Panc1 (cell line): Measurements from ENCODE around the gene BCL2. TPM values are rescaled to one million over a fixed set of nuclear protein-coding genes. Genes with fewer than 3 reads are reported as not detected.

Experiments
- ATAC-seq: fragments of 200-7000 bp; cut with Tn5 transposase; 2 replicates; pipeline ENCODE4 v1.9.1; 2020; ENCODE audit warnings: mild to moderate bottlenecking, moderate library complexity
- BruUV-seq: library from RNA; stranded (reverse); fragments of 400-500 nt; replicated peaks from 2 replicates; lab custom pipeline; 2021; lab: Mats Ljungman, UMichigan
- CTCF ChIA-PET: fragments of 300-600 bp; sonication (Branson Sonifier 250); formaldehyde crosslinking; loops from one replicate; lab custom pipeline; 2022; ENCODE audit warnings: antibody characterized with exemption; lab: Charles Lee
- POLR2A ChIA-PET: fragments of 300-600 bp; sonication (Branson Sonifier 250); formaldehyde crosslinking; loops from one replicate; lab custom pipeline; 2022; ENCODE audit warnings: antibody characterized with exemption; lab: Charles Lee
- DNase-seq: peaks from one replicate; pipeline ENCODE4 v3.0.0-alpha.2; 2010; ENCODE audit warnings: low read depth, low spot score
- H3K27ac ChIP-seq: 2 replicates; pipeline ENCODE4 v1.5.1; 2011; ENCODE audit warnings: mild to moderate bottlenecking, low read length, inconsistent platforms
- H3K27me3 ChIP-seq: fragments of 200-500 bp; sonication (Bioruptor generic); 2 replicates; pipeline ENCODE4 v1.6.0; 2014; ENCODE audit warnings: low read length, inconsistent platforms; ENCODE audit not compliant: control insufficient read depth, insufficient read depth
- H3K36me3 ChIP-seq: fragments of 200-500 bp; sonication (Bioruptor generic); 2 replicates; pipeline ENCODE4 v1.5.1; 2014; ENCODE audit warnings: inconsistent platforms, mild to moderate bottlenecking, low read length, moderate library complexity; ENCODE audit not compliant: control insufficient read depth, insufficient read depth
- H3K4me1 ChIP-seq: 2 replicates; pipeline ENCODE4 v1.5.1; 2011; ENCODE audit warnings: inconsistent platforms, mild to moderate bottlenecking, low read length, moderate library complexity; ENCODE audit not compliant: control insufficient read depth, insufficient read depth
- H3K4me3 ChIP-seq, 2 experiments: 2 replicates each; pipeline ENCODE4 v1.5.1; 2011 to 2012; ENCODE audit warnings: low read depth in 2 of 2, low read length in 2 of 2, mild to moderate bottlenecking in 2 of 2, inconsistent platforms in 1 of 2, moderate library complexity in 1 of 2
- H3K9me3 ChIP-seq: fragments of 200-500 bp; sonication (Bioruptor generic); 2 replicates; pipeline ENCODE4 v1.5.1; 2014; ENCODE audit warnings: low read depth, mild to moderate bottlenecking, inconsistent platforms, low read length, moderate library complexity; ENCODE audit not compliant: control insufficient read depth, insufficient read depth
- CTCF ChIP-seq: fragments of 450-650 bp; IDR thresholded peaks from 2 replicates; pipeline ENCODE4 v1.5.1; 2017; ENCODE audit warnings: mild to moderate bottlenecking
- POLR2AphosphoS5 ChIP-seq: IDR thresholded peaks from 2 replicates; pipeline ENCODE4 v1.6.1; 2012; ENCODE audit warnings: mild to moderate bottlenecking, low read depth, low read length, moderate library complexity
- SIN3A ChIP-seq: IDR thresholded peaks from 2 replicates; pipeline ENCODE4 v1.6.1; 2012; ENCODE audit warnings: low read depth, mild to moderate bottlenecking, low read length, moderate library complexity, borderline replicate concordance; ENCODE audit not compliant: insufficient read depth
- TCF7L2 ChIP-seq: IDR thresholded peaks from 2 replicates; pipeline ENCODE4 v1.6.1; 2011; ENCODE audit warnings: mild to moderate bottlenecking, low read depth, low read length, inconsistent platforms
- in situ Hi-C: cut with HindIII; loops from 2 replicates; pipeline ENCODE4 v1.10.0; 2016; ENCODE audit warnings: low sequenced_read_pairs, low pct_unique_long_range_greater_than_20kb
- intact Hi-C: fragments of 100-400 bp; cut with micrococcal nuclease; formaldehyde crosslinking; loops from one replicate; pipeline ENCODE4 v1.10.0; 2022; ENCODE audit not compliant: unreplicated experiment
- total RNA-seq: library from RNA; stranded (reverse); gene quantifications from one replicate; pipeline ENCODE4 v1.2.1, GENCODE V29; 2021; ENCODE audit not compliant: unreplicated experiment
- TF ChIP-seq, protein P1 (sequence below), 2 experiments: IDR thresholded peaks; 2 replicates each; pipeline ENCODE4 v1.6.1; 2011 to 2012; ENCODE audit warnings: low read depth in 2 of 2, control low read depth in 1 of 2, low read length in 1 of 2, mild to moderate bottlenecking in 1 of 2, moderate library complexity in 1 of 2; ENCODE audit not compliant: insufficient read depth in 1 of 2

Gene BCL2
- total RNA-seq, 1 experiment from 2014 or later: 0.72 TPM

GRCh38 chr18:63317982-63318888 is 1.3 kb downstream of the BCL2 start:
- H3K4me3 ChIP-seq: peak overlapping the region in 1 of 2 experiments; percentile 50; a peak in 1 of 4 replicates
- no peak overlapping the region for H3K27ac ChIP-seq
- in situ Hi-C loops (no loop called here), intact Hi-C loops (no loop called here)
- ATAC-seq (no peak), DNase-seq (peak; percentile 24)
- BruUV-seq: no TSS peak
- H3K9me3 ChIP-seq: no peaks in the 10 kb centered on the region
- CTCF ChIA-PET: no interaction called here
- peaks cover 6% of the 10 kb centered on the region; the same call in 1 of the 2 replicates for H3K4me1 ChIP-seq
- H3K36me3 ChIP-seq: peaks cover 2% of the 10 kb centered on the region; the same call in 1 of the 2 replicates
- TF ChIP-seq TCF7L2 (no peak), POLR2AphosphoS5 (no peak)
- POLR2A ChIA-PET: no interaction called here
- peaks cover 28% of the 10 kb centered on the region for H3K27me3 ChIP-seq

- ATAC-seq: no peak
- Histone ChIP-seq H3K27ac (no peak overlapping the region), H3K9me3 (no peaks in the 10 kb centered on the region), H3K4me1 (peaks cover 3% of the 10 kb centered on the region; the same call in 1 of the 2 replicates), H3K4me3 (peak overlapping the region in 1 of 2 experiments; percentile 50; a peak in 1 of 4 replicates), H3K36me3 (peaks cover 2% of the 10 kb centered on the region; the same call in 1 of the 2 replicates), H3K27me3 (peaks cover 28% of the 10 kb centered on the region)
- no peak for DNase-seq
- ChIA-PET CTCF (no interaction called here), POLR2A (no interaction called here)
- intact Hi-C loops: no loop called here
- TF ChIP-seq TCF7L2 (no peak), CTCF (no peak), POLR2AphosphoS5 (no peak), SIN3A (no peak)
- TF ChIP-seq, protein P1, sequence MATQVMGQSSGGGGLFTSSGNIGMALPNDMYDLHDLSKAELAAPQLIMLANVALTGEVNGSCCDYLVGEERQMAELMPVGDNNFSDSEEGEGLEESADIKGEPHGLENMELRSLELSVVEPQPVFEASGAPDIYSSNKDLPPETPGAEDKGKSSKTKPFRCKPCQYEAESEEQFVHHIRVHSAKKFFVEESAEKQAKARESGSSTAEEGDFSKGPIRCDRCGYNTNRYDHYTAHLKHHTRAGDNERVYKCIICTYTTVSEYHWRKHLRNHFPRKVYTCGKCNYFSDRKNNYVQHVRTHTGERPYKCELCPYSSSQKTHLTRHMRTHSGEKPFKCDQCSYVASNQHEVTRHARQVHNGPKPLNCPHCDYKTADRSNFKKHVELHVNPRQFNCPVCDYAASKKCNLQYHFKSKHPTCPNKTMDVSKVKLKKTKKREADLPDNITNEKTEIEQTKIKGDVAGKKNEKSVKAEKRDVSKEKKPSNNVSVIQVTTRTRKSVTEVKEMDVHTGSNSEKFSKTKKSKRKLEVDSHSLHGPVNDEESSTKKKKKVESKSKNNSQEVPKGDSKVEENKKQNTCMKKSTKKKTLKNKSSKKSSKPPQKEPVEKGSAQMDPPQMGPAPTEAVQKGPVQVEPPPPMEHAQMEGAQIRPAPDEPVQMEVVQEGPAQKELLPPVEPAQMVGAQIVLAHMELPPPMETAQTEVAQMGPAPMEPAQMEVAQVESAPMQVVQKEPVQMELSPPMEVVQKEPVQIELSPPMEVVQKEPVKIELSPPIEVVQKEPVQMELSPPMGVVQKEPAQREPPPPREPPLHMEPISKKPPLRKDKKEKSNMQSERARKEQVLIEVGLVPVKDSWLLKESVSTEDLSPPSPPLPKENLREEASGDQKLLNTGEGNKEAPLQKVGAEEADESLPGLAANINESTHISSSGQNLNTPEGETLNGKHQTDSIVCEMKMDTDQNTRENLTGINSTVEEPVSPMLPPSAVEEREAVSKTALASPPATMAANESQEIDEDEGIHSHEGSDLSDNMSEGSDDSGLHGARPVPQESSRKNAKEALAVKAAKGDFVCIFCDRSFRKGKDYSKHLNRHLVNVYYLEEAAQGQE (IDR thresholded peaks at IDR 0.05; ENCODE audit: insufficient read depth in 1 of 2, low read depth in 2 of 2, low read length in 1 of 2): no peak
- in situ Hi-C loops: no loop called here
- BruUV-seq: no TSS peak
These were observed 2.0 kb downstream of the BCL2 start for GRCh38 chr18:63317556-63317946.
